HG03159 (cell line): Measurements from ENCODE around the gene HEMK1.

Experiments used
- ATAC-seq: cut with Tn5 transposase; IDR thresholded peaks from one replicate; pipeline ENCODE4 v1.9.1; 2021; ENCODE audit warnings: mild to moderate bottlenecking, moderate library complexity; ENCODE audit not compliant: unreplicated experiment

HEMK1 gene

GRCh38 chr3:50612234-50612882 lies 43.0 kb downstream of the HEMK1 start:
- peak; percentile 6 for ATAC-seq

GRCh38 chr3:50612970-50613846 lies 43.9 kb downstream of the HEMK1 start:
- ATAC-seq = no peak

DNA sequence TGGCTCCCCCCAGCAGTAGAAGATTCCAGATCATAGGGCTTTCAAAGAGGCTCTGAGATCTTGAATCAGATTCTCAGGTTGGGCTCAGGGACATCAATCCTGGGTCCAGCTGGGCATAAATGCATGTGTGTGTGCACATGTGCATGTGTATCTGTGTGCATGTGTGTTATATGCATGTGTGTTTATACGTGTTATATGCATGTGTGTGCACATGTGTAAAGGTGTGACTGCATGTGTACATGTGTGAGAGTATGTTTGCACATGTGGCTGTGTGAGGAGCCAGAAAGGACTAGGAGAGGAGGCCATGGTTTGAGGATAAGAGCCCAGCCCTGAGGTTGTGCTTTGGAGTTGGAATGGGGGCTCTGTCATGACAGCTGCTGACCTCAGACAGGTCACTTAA lies 45.9 kb downstream of the HEMK1 start:
- ATAC-seq = no peak

DNA sequence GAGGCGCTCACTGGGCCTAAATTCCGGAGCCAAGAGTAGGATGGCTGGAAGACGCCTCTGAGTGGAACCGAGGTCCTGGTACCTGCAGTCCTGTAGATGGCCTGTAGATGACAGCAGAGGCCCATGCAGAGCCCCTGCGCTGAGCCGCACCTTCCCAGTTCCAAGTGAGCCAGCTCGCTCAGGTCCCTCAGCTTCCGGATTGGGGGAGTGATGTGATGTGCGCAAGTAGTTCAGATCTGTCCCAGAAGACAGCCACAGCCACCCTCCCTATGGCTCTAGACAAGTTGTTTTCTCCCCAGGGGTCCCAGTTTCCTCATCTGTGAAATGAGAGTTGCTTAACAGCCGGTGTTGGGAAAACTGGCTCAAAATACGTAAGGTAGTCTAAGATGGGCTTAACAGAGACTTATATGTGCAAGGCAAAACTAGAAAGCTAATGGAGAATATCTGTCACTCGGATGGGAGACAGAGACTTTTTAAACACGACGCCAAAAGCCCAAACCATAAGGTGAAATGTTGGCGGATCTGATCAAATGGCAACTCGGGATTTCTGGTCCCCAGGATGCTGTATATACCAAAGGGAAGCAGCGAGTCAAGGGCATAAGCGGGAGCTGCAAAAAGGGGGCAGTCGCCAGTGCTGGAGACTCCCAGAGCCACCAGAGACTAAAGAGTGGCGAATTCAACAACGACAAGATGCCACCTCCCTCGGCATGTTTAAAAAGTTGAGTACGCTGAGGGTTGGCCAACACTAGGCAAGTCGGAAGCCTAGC lies 46.9 kb downstream of the HEMK1 start:
- ATAC-seq = peak; percentile 34

DNA sequence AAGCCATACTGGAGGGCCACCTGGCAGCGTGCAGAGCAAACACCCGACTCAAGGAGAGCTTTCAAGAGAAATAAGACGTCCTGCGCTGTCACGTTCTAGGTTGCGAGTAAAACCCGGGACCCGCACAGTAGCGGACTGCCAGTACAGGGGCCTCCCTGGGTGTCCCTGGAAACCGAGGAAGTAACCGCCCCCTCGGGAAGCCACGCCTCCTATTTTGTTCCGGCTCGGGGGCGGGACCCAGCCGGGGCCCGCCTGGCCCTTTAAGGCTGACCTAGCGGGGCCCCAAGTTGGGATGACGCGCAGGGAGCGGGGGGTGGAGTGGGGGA lies 47.4 kb downstream of the HEMK1 start:
- ATAC-seq = peak; percentile 64

GRCh38 chr3:50617096-50617791 lies 47.9 kb downstream of the HEMK1 start, which contains the start of gene MAPKAPK3:
Gene MAPKAPK3 (plus strand): TSS chr3:50617151. CDS start chr3:50617566, 415 bp downstream.
- no peak for ATAC-seq

DNA sequence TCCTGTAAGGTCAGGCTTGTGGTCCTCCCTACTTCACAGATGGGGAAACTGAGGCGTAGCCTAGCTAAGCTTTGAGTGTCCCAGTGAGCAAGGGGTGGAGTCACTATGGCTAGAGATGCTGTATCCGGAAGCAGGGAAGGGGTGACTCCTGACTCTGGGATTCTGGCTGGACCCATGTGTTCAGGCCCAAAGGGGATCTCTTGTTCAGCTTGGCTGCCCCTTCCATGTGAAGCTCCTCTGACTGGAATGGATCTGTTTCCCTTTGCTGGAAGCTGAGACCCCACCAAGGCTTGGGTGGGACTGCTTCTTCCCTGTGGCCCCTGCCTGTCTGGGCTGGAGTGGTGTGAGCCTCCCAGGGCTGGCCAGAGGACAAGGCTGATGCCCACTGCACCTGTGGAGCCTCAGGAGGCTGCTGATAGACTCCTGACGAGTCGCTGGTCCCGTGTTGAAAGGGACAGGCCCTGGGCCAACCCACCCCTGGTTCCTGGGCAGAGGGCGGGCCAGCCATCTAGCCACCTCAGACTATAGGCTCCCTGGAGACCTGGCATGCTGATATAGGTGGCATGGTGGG lies 48.7 kb downstream of the HEMK1 start:
- ATAC-seq = no peak

- ATAC-seq = no peak
These were observed 51.1 kb downstream of the HEMK1 start for GRCh38 chr3:50620420-50620819.

DNA sequence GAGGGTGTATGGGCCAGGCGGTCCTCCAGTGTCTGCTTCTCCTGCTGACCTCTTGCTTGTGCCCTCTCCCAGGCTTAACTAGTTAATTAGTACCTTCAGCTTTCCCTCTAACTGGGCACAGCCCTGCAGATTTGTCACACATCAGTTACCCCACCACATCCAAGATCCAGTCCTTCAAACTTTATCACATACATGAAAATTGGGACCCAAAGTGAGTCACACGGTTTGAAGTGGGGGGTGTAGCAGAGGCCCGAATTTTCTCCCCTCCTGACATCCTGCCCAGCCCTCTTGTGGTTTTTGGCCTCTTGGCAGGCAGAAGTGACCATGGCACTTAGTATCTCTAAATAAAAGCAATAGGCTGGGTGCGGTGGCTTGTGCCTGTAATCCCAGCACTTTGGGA lies 51.5 kb downstream of the HEMK1 start:
- ATAC-seq = no peak

DNA sequence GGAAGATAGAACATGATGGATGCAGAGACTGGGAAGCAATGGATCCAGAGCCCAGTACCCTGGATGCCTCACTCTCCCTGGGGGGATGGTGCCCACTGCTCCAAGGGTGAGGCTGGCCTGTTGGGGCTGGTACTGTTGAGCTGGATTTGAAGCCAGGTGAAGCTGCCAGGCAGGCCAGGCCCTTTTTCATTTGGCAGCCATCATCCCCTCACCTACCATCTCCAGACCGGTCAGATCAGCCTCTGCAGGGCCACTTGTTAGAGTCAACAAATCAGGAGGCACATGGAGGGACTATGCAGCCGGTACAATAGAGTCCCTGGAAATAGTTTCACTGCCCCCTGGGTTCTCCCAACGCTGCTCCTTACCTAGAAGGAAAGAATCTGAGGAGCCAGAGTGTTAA lies 53.6 kb downstream of the HEMK1 start:
- no peak for ATAC-seq

DNA sequence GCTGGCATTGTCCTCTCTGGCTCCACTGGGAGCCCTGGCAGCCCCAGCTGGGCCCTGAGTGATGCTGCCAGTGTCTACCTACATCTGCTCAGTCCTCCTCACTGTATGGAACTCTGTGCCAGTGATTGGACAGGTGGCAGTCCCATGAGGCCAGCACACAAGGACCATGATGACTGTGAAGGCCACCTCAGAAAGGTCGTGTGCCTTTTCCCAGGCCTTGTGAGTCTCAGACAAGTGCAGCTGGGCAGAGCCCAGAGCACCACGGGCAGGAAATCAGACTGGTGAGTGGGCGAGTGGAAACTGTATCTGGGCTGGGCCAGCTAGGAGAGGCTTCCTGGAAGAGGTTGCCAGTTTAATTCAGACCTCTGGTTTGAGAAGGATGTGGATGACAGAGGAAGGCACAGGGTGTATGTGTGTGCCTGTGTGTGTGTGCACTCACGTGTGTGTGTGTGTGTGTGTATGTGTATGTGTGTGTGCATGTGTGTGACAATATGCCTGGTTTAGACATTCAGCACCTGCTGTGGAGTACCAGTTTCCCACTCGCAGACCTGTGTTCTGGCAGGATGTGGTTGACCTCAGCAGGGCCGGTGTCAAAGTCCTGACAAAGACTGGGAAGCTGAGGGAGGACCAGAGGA lies 54.6 kb downstream of the HEMK1 start:
- ATAC-seq = no peak

- no peak for ATAC-seq
These were observed 55.3 kb downstream of the HEMK1 start for GRCh38 chr3:50624634-50625033.

- ATAC-seq = no peak
These were observed 56.2 kb downstream of the HEMK1 start for GRCh38 chr3:50625231-50626182.

DNA sequence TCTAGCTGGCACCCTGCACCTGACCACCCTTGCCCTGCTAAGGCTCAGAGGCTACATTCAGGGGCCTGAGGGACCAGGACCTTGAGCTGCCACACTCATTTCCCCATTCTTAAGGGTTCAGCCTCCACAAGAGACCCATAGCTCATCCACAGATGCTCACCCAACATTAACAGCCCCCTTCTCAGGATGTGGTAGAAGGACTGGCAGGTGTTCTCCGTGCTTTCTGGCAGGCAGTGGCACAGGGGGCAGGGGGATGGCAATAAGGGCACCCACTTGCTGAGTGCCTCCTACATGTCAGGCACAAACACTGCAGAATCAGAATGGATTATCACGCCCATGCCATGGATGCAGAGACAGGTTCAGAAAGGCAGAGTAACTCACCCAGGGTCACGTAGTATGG lies 57.1 kb downstream of the HEMK1 start:
- no peak for ATAC-seq

DNA sequence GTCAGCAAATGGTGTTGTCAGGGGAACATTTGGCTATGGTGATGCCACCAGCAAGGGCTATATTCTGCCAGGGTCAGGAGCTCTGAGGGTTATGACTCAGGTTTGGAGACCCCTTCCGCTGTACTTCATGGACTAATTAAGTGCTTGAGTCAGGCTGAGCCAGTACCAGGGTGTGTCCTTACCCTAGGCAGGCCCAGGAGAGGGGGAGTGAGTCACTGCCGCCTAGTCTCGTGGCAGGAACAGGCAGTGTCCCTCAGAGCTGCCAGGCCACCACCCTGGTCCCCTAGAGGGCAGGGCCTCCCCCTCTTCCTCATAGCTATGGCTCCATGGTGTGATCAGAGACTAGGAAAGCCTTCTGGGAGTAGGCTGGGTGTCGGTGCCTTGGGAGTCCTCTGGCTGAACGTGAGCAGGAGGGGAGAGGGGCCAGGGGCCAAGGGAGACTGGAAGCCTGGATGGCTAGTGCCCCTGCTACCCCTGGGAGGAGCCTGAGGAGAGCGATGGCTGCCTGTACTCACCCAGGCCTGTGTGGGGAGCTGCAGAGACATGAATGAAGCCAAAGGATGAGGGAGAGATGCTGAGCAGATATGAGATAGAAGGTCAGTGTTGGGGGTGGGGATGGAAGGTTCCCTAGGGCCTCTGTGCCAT lies 58.2 kb downstream of the HEMK1 start:
- ATAC-seq = no peak

DNA sequence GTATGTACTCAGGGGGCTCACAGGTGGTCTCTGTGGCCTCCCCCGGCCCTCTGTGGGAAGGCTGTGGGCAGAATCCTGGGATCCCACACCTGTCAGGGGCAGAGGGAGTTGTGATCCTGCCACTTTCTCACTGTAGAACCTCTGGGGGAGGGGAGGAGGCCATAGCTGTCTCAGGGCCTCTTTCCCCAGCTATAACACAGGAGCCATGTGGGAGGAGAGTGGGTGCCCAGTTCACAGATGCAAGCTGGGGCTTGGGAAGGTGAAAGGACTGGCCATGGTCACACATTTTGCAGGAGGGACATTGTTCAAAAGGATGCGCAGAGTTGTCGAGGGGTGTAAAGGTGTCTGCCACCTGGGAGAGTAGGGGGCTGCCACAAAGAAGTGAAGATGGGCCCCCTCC lies 59.3 kb downstream of the HEMK1 start:
- no peak for ATAC-seq

- no peak for ATAC-seq
These were observed 61.1 kb downstream of the HEMK1 start for GRCh38 chr3:50630394-50630793.

DNA sequence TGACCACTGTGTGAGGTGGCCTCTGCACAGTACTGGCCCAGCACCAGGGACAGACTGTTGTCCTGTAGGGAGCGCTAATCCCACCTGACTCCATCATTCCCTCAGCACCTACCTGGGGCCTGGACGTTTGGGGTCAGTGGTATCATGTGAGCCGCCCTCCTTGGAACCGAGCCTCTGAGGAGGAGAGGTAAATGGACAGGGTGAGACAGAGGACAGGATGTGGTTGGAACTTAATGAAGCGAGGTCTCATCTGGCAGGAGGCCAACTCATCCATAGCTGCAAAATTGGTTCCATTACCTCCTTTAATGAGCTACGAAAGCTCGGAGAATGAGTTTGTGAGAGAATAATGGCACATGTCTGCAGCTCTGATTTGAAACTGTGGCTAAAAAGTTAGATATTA lies 61.6 kb downstream of the HEMK1 start:
- ATAC-seq = no peak

- ATAC-seq = no peak
These were observed 63.1 kb downstream of the HEMK1 start for GRCh38 chr3:50632450-50632849.
